ENCODE results near the gene TRIM52. TPM values are rescaled to one million over a fixed set of nuclear protein-coding genes. Genes with fewer than 3 reads are reported as not detected.

TRIM52 gene
- total RNA-seq, 1 donor from 2014 or later, result 8.5 TPM

DNA sequence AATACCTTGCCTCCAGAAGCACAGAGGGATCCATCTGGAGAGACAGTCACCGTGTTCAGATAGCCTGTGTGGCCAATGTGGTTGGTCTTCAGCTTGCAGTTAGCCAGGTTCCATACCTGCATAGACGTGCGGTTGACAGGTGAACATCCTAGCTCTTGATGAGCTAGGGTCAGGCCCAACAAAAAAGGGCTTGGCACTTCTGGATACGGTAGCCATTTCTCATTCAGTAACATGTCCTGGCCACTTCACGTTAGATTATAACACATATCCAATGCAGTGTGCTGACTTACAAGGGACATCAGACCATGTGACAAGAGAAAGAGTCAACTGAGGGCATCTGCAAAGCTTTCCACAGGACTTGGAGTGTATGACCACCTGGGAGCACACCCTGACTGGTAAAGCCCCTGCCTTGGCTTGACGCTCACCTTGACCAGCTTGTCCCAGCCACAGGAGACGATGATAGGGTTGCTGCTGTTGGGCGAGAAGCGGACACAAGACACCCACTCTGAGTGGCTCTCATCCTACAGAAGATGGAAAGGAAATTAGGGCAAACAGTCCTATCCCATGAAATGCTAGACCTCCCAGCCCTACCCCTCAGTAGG lies 21.8 kb downstream of the TRIM52 start:
- H3K36me3 ChIP-seq, result peaks cover 81% of the 10 kb centered on the region
- intact Hi-C loops (cut with micrococcal nuclease), result no loop called here
- H3K27me3 ChIP-seq (ENCODE audit: low read depth), result no peaks in the 10 kb centered on the region
- peaks cover 45% of the 10 kb centered on the region for H3K4me1 ChIP-seq
- TF ChIP-seq, protein P1, sequence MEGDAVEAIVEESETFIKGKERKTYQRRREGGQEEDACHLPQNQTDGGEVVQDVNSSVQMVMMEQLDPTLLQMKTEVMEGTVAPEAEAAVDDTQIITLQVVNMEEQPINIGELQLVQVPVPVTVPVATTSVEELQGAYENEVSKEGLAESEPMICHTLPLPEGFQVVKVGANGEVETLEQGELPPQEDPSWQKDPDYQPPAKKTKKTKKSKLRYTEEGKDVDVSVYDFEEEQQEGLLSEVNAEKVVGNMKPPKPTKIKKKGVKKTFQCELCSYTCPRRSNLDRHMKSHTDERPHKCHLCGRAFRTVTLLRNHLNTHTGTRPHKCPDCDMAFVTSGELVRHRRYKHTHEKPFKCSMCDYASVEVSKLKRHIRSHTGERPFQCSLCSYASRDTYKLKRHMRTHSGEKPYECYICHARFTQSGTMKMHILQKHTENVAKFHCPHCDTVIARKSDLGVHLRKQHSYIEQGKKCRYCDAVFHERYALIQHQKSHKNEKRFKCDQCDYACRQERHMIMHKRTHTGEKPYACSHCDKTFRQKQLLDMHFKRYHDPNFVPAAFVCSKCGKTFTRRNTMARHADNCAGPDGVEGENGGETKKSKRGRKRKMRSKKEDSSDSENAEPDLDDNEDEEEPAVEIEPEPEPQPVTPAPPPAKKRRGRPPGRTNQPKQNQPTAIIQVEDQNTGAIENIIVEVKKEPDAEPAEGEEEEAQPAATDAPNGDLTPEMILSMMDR (IDR thresholded peaks at IDR 0.05; ENCODE audit: borderline replicate concordance), result no peak
- H3K4me3 ChIP-seq, result no peak overlapping the region
- no peak overlapping the region for H3K27ac ChIP-seq (replicated peaks)
- no peak for DNase-seq
- H3K9me3 ChIP-seq (replicated peaks), result no peaks in the 10 kb centered on the region

DNA sequence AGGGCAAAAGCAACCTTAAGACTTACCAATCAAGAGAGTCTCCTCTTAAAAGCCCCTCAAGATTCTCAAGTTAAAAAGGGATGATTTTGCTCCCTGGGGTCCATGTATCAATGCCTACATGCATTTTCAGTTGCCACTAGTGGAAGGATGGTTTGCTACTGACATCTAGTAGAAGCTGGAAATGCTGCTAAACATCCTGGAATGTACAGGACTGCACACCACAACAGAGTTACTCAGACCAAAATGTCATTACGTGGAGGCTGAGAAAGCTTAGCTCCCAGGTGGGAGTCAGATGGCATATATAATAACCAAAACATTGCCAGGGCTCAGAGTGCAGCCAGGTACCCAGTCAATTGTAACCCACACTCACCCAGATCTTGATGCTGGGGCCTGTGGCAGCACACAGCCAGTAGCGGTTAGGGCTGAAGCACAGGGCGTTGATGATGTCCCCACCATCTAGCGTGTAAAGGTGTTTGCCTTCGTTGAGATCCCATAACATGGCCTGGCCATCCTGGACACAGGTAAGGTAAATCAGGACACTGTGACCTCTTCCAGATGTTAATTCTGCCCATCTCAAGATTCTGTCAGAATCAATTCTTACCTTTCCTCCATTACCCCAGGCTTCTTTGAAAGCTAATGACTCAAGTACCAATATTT lies 23.1 kb downstream of the TRIM52 start:
- Histone ChIP-seq H3K4me1 (peaks cover 33% of the 10 kb centered on the region), H3K27ac (replicated peaks) (no peak overlapping the region), H3K36me3 (peaks cover 93% of the 10 kb centered on the region), H3K9me3 (replicated peaks) (no peaks in the 10 kb centered on the region), H3K4me3 (no peak overlapping the region), H3K27me3 (ENCODE audit: low read depth) (no peaks in the 10 kb centered on the region)
- no peak for DNase-seq
- TF ChIP-seq, protein P1 (IDR thresholded peaks at IDR 0.05; ENCODE audit: borderline replicate concordance), result no peak
- intact Hi-C loops (cut with micrococcal nuclease), result no loop called here

DNA sequence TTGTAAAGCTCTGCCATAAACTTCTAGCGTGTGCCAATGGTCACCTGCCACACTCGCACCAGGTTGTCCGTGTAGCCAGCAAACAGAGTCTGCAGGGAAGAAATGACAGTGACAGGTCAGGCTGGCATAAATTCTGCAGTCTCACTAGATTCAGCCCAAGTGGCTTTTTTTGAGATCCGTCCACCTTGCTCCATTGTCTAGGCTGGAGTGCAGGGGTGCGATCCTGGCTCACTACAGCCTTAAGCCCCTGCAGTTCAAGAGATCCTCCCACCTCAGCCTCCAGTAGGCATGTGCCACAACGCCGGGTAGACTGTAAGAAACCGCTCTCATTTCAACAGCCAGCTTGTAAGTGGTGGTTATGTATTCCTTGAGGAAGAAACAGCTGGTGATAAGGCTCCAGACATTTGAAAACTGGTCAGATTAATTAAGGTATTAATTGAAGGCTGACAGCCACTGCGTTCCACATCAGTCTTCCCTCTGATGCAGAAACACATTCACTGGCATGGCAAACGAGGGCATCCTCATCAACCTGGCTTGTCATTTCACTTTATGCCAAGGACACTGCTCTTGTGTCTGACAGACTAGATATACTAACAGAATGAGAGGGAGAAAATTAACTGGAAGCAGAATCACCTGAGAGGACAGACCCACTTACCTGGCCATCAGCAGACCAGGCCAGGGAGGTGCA lies 23.8 kb downstream of the TRIM52 start:
- TF ChIP-seq, protein P1 (IDR thresholded peaks at IDR 0.05; ENCODE audit: borderline replicate concordance), result no peak
- no peak overlapping the region for H3K27ac ChIP-seq (replicated peaks)
- no peak for DNase-seq
- peaks cover 26% of the 10 kb centered on the region for H3K4me1 ChIP-seq
- intact Hi-C loops (cut with micrococcal nuclease), result no loop called here
- no peaks in the 10 kb centered on the region for H3K27me3 ChIP-seq (ENCODE audit: low read depth)
- H3K4me3 ChIP-seq, result no peak overlapping the region
- no peaks in the 10 kb centered on the region for H3K9me3 ChIP-seq (replicated peaks)
- H3K36me3 ChIP-seq, result peaks cover 99% of the 10 kb centered on the region

GRCh38 chr5:181236471-181236870 lies 24.5 kb downstream of the TRIM52 start:
- peaks cover 99% of the 10 kb centered on the region for H3K36me3 ChIP-seq
- TF ChIP-seq, protein P1 (IDR thresholded peaks at IDR 0.05; ENCODE audit: borderline replicate concordance), result no peak
- intact Hi-C loops (cut with micrococcal nuclease), result no loop called here

DNA sequence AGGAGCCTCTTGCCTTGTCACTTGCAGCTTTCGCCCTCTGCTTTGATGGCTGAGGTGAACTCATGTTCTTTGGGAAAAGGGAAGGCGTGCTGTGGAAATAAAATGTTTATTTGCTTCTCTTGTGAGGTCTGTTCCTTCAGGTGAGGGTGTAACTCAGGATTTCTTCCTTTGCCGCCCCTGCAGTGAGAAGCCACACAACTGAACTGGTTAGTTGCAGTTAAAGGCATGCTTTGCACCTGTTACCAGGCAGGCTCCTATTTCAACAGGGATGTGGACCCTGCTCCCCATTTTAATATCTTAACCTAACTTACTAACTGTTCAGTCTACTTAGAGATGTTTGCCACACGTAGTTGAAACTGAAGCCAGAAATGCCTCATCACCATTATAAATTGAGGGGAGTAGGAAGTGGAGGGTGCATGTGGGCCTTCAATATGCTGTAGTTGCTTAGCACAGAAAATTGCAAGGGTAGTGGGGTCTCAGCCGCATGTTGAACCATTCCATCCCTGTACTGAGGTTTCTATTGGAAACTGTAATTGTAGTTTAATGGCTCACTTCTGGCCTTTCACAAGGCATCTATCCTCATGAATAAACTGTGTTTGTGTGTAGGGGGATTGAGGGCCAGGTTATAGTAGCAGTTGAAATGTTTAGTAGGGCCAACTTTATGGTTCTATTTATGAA lies 25.1 kb downstream of the TRIM52 start:
- Histone ChIP-seq H3K36me3 (peaks cover 99% of the 10 kb centered on the region), H3K9me3 (replicated peaks) (no peaks in the 10 kb centered on the region), H3K27ac (replicated peaks) (no peak overlapping the region), H3K4me3 (no peak overlapping the region), H3K27me3 (ENCODE audit: low read depth) (no peaks in the 10 kb centered on the region), H3K4me1 (peaks cover 13% of the 10 kb centered on the region)
- no peak for DNase-seq
- intact Hi-C loops (cut with micrococcal nuclease), result no loop called here
- TF ChIP-seq, protein P1 (IDR thresholded peaks at IDR 0.05; ENCODE audit: borderline replicate concordance), result no peak

More at GRCh38 chr5:181236471-181236870, 24.5 kb downstream of the TRIM52 start:
- Histone ChIP-seq H3K9me3 (replicated peaks) (no peaks in the 10 kb centered on the region), H3K4me1 (peaks cover 19% of the 10 kb centered on the region), H3K27ac (replicated peaks) (no peak overlapping the region), H3K4me3 (no peak overlapping the region), H3K27me3 (ENCODE audit: low read depth) (no peaks in the 10 kb centered on the region)
- no peak for DNase-seq

Data from left ventricle myocardium inferior (tissue), 1 donor.